Measurements from ENCODE around the gene MAP2.

MAP2 gene

GRCh38 chr2:209525331-209525730 lies 101.5 kb downstream of the MAP2 start:
- in situ Hi-C loops (cut with MboI; ENCODE audit: low sequenced_read_pairs), result no loop called here

- in situ Hi-C loops (cut with MboI; ENCODE audit: low sequenced_read_pairs), result no loop called here
These were observed 102.0 kb downstream of the MAP2 start for GRCh38 chr2:209525834-209526281.

- in situ Hi-C loops (cut with MboI; ENCODE audit: low sequenced_read_pairs), result no loop called here
These were observed 102.7 kb downstream of the MAP2 start for GRCh38 chr2:209526561-209526960.

GRCh38 chr2:209529579-209529978 lies 105.7 kb downstream of the MAP2 start:
- in situ Hi-C loops (cut with MboI; ENCODE audit: low sequenced_read_pairs), result no loop called here

GRCh38 chr2:209532321-209532720 lies 108.5 kb downstream of the MAP2 start:
- in situ Hi-C loops (cut with MboI; ENCODE audit: low sequenced_read_pairs), result no loop called here

GRCh38 chr2:209533391-209533790 lies 109.5 kb downstream of the MAP2 start:
- in situ Hi-C loops (cut with MboI; ENCODE audit: low sequenced_read_pairs), result no loop called here

GRCh38 chr2:209534228-209534627 lies 110.4 kb downstream of the MAP2 start:
- in situ Hi-C loops (cut with MboI; ENCODE audit: low sequenced_read_pairs), result no loop called here

GRCh38 chr2:209536363-209536762 lies 112.5 kb downstream of the MAP2 start:
- in situ Hi-C loops (cut with MboI; ENCODE audit: low sequenced_read_pairs), result no loop called here

- in situ Hi-C loops (cut with MboI; ENCODE audit: low sequenced_read_pairs), result no loop called here
These were observed 123.9 kb downstream of the MAP2 start for GRCh38 chr2:209547726-209548125.

- in situ Hi-C loops (cut with MboI; ENCODE audit: low sequenced_read_pairs), result no loop called here
These were observed 125.7 kb downstream of the MAP2 start for GRCh38 chr2:209549589-209549988.

GRCh38 chr2:209553913-209554312 lies 130.1 kb downstream of the MAP2 start:
- in situ Hi-C loops (cut with MboI; ENCODE audit: low sequenced_read_pairs), result no loop called here

GRCh38 chr2:209556354-209556961 lies 132.6 kb downstream of the MAP2 start:
- in situ Hi-C loops (cut with MboI; ENCODE audit: low sequenced_read_pairs), result no loop called here

GRCh38 chr2:209560911-209561310 lies 137.1 kb downstream of the MAP2 start:
- in situ Hi-C loops (cut with MboI; ENCODE audit: low sequenced_read_pairs), result no loop called here

GRCh38 chr2:209563453-209563852 lies 139.6 kb downstream of the MAP2 start:
- in situ Hi-C loops (cut with MboI; ENCODE audit: low sequenced_read_pairs), result no loop called here

GRCh38 chr2:209564816-209565215 lies 141.0 kb downstream of the MAP2 start:
- in situ Hi-C loops (cut with MboI; ENCODE audit: low sequenced_read_pairs), result no loop called here

GRCh38 chr2:209565896-209566582 lies 142.2 kb downstream of the MAP2 start:
- in situ Hi-C loops (cut with MboI; ENCODE audit: low sequenced_read_pairs), result no loop called here

GRCh38 chr2:209570194-209570593 lies 146.3 kb downstream of the MAP2 start:
- in situ Hi-C loops (cut with MboI; ENCODE audit: low sequenced_read_pairs), result no loop called here

- in situ Hi-C loops (cut with MboI; ENCODE audit: low sequenced_read_pairs), result no loop called here
These were observed 150.7 kb downstream of the MAP2 start for GRCh38 chr2:209574515-209574914.

GRCh38 chr2:209577376-209578357 lies 153.8 kb downstream of the MAP2 start:
- in situ Hi-C loops (cut with MboI; ENCODE audit: low sequenced_read_pairs), result no loop called here

GRCh38 chr2:209578394-209579001 lies 154.7 kb downstream of the MAP2 start:
- in situ Hi-C loops (cut with MboI; ENCODE audit: low sequenced_read_pairs), result no loop called here

GRCh38 chr2:209579230-209579749 lies 155.4 kb downstream of the MAP2 start:
- in situ Hi-C loops (cut with MboI; ENCODE audit: low sequenced_read_pairs), result no loop called here
